Neural cell (in vitro differentiated cells): Measurements from ENCODE around the gene DDX39B. TPM values are rescaled to one million over a fixed set of nuclear protein-coding genes. Genes with fewer than 3 reads are reported as not detected.
"Not testable (repeated sequence)": the region's sequence is repeated elsewhere in the genome, so short reads cannot be mapped to it uniquely, and the experiment has no call there.

Experiments
- H2AFZ ChIP-seq: fragments of 200-600, 300-800 bp; sonication (generic), shearing (Covaris generic); 2 replicates; pipeline ENCODE4 v1.6.0; 2014; ENCODE audit warnings: low read depth, mild to moderate bottlenecking, antibody characterized with exemption, low read length, moderate library complexity
- H3F3A ChIP-seq: fragments of 200-600 bp; shearing (Covaris generic); 2 replicates; pipeline ENCODE4 v1.6.1; 2016; ENCODE audit warnings: mild to moderate bottlenecking, moderate library complexity, mixed read lengths, antibody characterized with exemption, low read length; ENCODE audit not compliant: insufficient read depth, poor library complexity, severe bottlenecking
- H3K27ac ChIP-seq: fragments of 200-600, 300-800 bp; sonication (generic), shearing (Covaris generic); 2 replicates; pipeline ENCODE4 v1.5.1; 2014; ENCODE audit warnings: mild to moderate bottlenecking, low read length, moderate library complexity
- H3K27me3 ChIP-seq: fragments of 300-800, 200-600 bp; sonication (generic), shearing (Covaris generic); 2 replicates; pipeline ENCODE4 v1.6.0; 2014; ENCODE audit warnings: mild to moderate bottlenecking, low read depth, low read length, moderate library complexity; ENCODE audit not compliant: insufficient read depth
- H3K36me3 ChIP-seq: fragments of 300-800, 200-600 bp; sonication (generic), shearing (Covaris generic); 2 replicates; pipeline ENCODE4 v1.5.1; 2014; ENCODE audit warnings: mild to moderate bottlenecking, antibody characterized with exemption, low read length, moderate library complexity; ENCODE audit not compliant: insufficient read depth
- H3K4me2 ChIP-seq: fragments of 300-800, 200-600 bp; sonication (generic), shearing (Covaris generic); 2 replicates; pipeline ENCODE4 v1.6.0; 2014; ENCODE audit warnings: mild to moderate bottlenecking, low read length
- H3K4me3 ChIP-seq: fragments of 300-800, 200-600 bp; sonication (generic), shearing (Covaris generic); 2 replicates; pipeline ENCODE4 v1.5.1; 2014; ENCODE audit warnings: mild to moderate bottlenecking, low read length, moderate library complexity
- H3K79me2 ChIP-seq: fragments of 200-600 bp; shearing (Covaris generic); replicated peaks from 2 replicates; pipeline ENCODE4 v1.6.0; 2014; ENCODE audit warnings: mild to moderate bottlenecking, low read length, moderate library complexity; ENCODE audit not compliant: insufficient read depth
- H3K9ac ChIP-seq: fragments of 300-800, 200-600 bp; sonication (generic), shearing (Covaris generic); 2 replicates; pipeline ENCODE4 v1.6.1; 2016; ENCODE audit warnings: mild to moderate bottlenecking, low read length, mixed read lengths
- H3K9me2 ChIP-seq: fragments of 200-600 bp; shearing (Covaris generic); 2 replicates; pipeline ENCODE4 v1.6.1; 2016; ENCODE audit warnings: mild to moderate bottlenecking, low read length, mixed read lengths; ENCODE audit not compliant: insufficient read depth
- H3K9me3 ChIP-seq: fragments of 200-600, 300-800 bp; sonication (generic), shearing (Covaris generic); 2 replicates; pipeline ENCODE4 v1.6.1; 2016; ENCODE audit warnings: mild to moderate bottlenecking, mixed run types, low read length, moderate library complexity, mixed read lengths
- H4K20me1 ChIP-seq: fragments of 200-600 bp; shearing (Covaris generic); 2 replicates; pipeline ENCODE4 v1.6.1; 2016; ENCODE audit warnings: mild to moderate bottlenecking, mixed run types; ENCODE audit not compliant: insufficient read depth
- EP300 ChIP-seq: fragments of 450-650 bp; conservative IDR thresholded peaks from 2 replicates; pipeline ENCODE4 v1.6.1; 2014; ENCODE audit warnings: antibody characterized with exemption, mild to moderate bottlenecking, moderate library complexity; ENCODE audit not compliant: poor library complexity, severe bottlenecking
- EZH2 ChIP-seq: fragments of 200-600, 300-800 bp; shearing (Covaris generic), sonication (generic); IDR thresholded peaks from 2 replicates; pipeline ENCODE4 v1.6.1; 2014; ENCODE audit warnings: antibody characterized with exemption, low read length, borderline replicate concordance, mild to moderate bottlenecking; ENCODE audit not compliant: insufficient read depth, poor library complexity, severe bottlenecking
- MXI1 ChIP-seq: fragments of 450-650 bp; conservative IDR thresholded peaks from 2 replicates; pipeline ENCODE4 v1.6.1; 2014; ENCODE audit warnings: antibody characterized with exemption, mild to moderate bottlenecking; ENCODE audit not compliant: poor library complexity, severe bottlenecking
- POLR2AphosphoS5 ChIP-seq: IDR thresholded peaks from 2 replicates; pipeline ENCODE4 v1.6.1; 2012
- RAD21 ChIP-seq: fragments of 450-650 bp; conservative IDR thresholded peaks from 2 replicates; pipeline ENCODE4 v1.6.1; 2014; ENCODE audit warnings: antibody characterized with exemption, mild to moderate bottlenecking, moderate library complexity
- SMC3 ChIP-seq: fragments of 450-650 bp; conservative IDR thresholded peaks from 2 replicates; pipeline ENCODE4 v1.6.1; 2014; ENCODE audit warnings: antibody characterized with exemption, mild to moderate bottlenecking, moderate library complexity; ENCODE audit not compliant: poor library complexity
- TAF1 ChIP-seq: IDR thresholded peaks from 2 replicates; pipeline ENCODE4 v1.6.1; 2012; ENCODE audit warnings: low read depth
- polyA plus RNA-seq: library from polyadenylated mRNA; depleted of rRNA; stranded (reverse); fragments of >200 nt; gene quantifications from 2 replicates; pipeline ENCODE4 v1.2.3, GENCODE V29; 2014
- TF ChIP-seq, protein P1 (sequence below): fragments of 450-650 bp; IDR thresholded peaks from 2 replicates; pipeline ENCODE4 v1.5.1; 2014; ENCODE audit warnings: antibody characterized with exemption, mild to moderate bottlenecking, moderate library complexity; ENCODE audit not compliant: poor library complexity, severe bottlenecking
- TF ChIP-seq, protein P2 (sequence below): IDR thresholded peaks from 2 replicates; pipeline ENCODE4 v1.6.1; 2012; ENCODE audit warnings: borderline replicate concordance

Gene DDX39B
- polyA plus RNA-seq, 1 donor from 2014 or later, result 313 TPM

DNA sequence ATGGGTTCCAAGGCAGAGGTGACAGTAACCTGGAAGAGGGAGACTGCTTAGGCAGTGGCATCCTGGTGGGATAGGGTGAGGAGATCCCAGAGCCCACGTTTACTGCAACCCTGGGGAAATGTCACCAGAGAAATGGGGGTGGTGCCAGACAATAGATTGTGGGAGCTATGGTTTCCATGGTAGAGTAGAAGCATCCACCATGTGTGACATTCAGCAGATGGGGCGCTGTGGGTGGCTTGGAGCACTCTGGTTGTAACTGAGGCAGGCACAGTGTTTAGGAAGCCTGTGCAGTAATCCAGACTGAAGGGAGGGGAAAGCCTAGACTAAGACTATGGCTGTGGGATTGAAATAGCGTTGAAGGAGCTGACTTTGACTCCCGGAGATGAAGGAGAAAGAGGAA is 45.0 kb downstream of the DDX39B start:
- peaks cover 69% of the 10 kb centered on the region for H3K27me3 ChIP-seq
- H3K4me2 ChIP-seq, H2AFZ ChIP-seq, H3K9ac ChIP-seq, H3K36me3 ChIP-seq, H4K20me1 ChIP-seq, H3K79me2 ChIP-seq, H3F3A ChIP-seq, H3K9me2 ChIP-seq, H3K27ac ChIP-seq, H3K9me3 ChIP-seq, H3K4me3 ChIP-seq: not testable (repeated sequence)

DNA sequence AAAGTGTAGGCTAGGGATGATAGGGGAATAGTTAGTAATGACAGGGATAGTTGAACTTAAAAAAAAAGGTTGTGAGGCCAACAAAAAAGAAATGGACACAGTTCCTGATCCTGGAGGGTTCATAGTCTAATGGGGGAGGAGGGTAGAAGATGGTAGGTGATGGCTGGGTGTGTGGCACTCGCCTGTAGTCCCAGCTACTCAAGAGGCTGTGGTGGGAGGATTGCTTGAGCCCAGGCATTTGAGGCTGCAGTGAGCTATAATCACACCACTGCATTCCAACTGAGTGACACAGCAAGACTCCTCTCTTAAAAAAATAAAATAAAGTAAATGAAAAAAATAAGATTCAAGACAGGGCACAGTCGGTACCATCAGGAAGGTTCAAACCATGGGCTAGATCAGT is 46.2 kb downstream of the DDX39B start:
- Histone ChIP-seq H3K4me3 (no peak overlapping the region), H3F3A (no peaks in the 10 kb centered on the region), H3K9ac (no peak overlapping the region), H3K9me2 (no peaks in the 10 kb centered on the region), H3K79me2 (no peaks in the 10 kb centered on the region), H3K36me3 (no peaks in the 10 kb centered on the region), H3K4me2 (no peak overlapping the region), H3K27ac (no peak overlapping the region), H4K20me1 (no peaks in the 10 kb centered on the region), H2AFZ (no peak overlapping the region), H3K9me3 (no peaks in the 10 kb centered on the region), H3K27me3 (peaks cover 68% of the 10 kb centered on the region)
- TF ChIP-seq EZH2, result no peak
- TF ChIP-seq, protein P1, sequence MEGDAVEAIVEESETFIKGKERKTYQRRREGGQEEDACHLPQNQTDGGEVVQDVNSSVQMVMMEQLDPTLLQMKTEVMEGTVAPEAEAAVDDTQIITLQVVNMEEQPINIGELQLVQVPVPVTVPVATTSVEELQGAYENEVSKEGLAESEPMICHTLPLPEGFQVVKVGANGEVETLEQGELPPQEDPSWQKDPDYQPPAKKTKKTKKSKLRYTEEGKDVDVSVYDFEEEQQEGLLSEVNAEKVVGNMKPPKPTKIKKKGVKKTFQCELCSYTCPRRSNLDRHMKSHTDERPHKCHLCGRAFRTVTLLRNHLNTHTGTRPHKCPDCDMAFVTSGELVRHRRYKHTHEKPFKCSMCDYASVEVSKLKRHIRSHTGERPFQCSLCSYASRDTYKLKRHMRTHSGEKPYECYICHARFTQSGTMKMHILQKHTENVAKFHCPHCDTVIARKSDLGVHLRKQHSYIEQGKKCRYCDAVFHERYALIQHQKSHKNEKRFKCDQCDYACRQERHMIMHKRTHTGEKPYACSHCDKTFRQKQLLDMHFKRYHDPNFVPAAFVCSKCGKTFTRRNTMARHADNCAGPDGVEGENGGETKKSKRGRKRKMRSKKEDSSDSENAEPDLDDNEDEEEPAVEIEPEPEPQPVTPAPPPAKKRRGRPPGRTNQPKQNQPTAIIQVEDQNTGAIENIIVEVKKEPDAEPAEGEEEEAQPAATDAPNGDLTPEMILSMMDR, result no peak
- TF ChIP-seq TAF1, result no peak
- TF ChIP-seq EP300, result no peak
- TF ChIP-seq POLR2AphosphoS5, result no peak
- no peak for TF ChIP-seq RAD21
- TF ChIP-seq MXI1, result no peak
- TF ChIP-seq, protein P2, sequence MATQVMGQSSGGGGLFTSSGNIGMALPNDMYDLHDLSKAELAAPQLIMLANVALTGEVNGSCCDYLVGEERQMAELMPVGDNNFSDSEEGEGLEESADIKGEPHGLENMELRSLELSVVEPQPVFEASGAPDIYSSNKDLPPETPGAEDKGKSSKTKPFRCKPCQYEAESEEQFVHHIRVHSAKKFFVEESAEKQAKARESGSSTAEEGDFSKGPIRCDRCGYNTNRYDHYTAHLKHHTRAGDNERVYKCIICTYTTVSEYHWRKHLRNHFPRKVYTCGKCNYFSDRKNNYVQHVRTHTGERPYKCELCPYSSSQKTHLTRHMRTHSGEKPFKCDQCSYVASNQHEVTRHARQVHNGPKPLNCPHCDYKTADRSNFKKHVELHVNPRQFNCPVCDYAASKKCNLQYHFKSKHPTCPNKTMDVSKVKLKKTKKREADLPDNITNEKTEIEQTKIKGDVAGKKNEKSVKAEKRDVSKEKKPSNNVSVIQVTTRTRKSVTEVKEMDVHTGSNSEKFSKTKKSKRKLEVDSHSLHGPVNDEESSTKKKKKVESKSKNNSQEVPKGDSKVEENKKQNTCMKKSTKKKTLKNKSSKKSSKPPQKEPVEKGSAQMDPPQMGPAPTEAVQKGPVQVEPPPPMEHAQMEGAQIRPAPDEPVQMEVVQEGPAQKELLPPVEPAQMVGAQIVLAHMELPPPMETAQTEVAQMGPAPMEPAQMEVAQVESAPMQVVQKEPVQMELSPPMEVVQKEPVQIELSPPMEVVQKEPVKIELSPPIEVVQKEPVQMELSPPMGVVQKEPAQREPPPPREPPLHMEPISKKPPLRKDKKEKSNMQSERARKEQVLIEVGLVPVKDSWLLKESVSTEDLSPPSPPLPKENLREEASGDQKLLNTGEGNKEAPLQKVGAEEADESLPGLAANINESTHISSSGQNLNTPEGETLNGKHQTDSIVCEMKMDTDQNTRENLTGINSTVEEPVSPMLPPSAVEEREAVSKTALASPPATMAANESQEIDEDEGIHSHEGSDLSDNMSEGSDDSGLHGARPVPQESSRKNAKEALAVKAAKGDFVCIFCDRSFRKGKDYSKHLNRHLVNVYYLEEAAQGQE, result no peak
- TF ChIP-seq SMC3, result no peak
